Right lobe of liver (tissue), 6 donors: ENCODE measurements around the gene LORICRIN. TPM values are rescaled to one million over a fixed set of nuclear protein-coding genes. Genes with fewer than 3 reads are reported as not detected.
"Not testable (repeated sequence)": the region's sequence is repeated elsewhere in the genome, so short reads cannot be mapped to it uniquely, and the experiment has no call there.

Experiments used
- ATAC-seq, 4 donors: fragments of 200-7000 bp; cut with Tn5 transposase; one replicate each; pipeline ENCODE4 v1.9.1; 2020; ENCODE audit warnings: mild to moderate bottlenecking in 4 of 4, moderate library complexity in 4 of 4
- DNase-seq, 3 donors: peaks; one replicate each; pipeline ENCODE4 v3.0.0-alpha.2; 2020
- H3K27ac ChIP-seq, 3 donors: fragments of 200-600 bp; one replicate each; pipeline ENCODE4 v1.8.0; 2022
- H3K27me3 ChIP-seq, 2 donors: fragments of 200-600 bp; one replicate each; pipeline ENCODE4 v1.8.0; 2022
- H3K36me3 ChIP-seq, 4 donors: fragments of 200-600 bp; sonication (generic) in 1 of 4; one replicate each; pipeline versions ENCODE4 v1.5.1 to v1.8.0; 2017 to 2022; ENCODE audit warnings: control low read depth in 1 of 4
- H3K4me1 ChIP-seq, 4 donors: fragments of 200-600 bp; sonication (generic) in 1 of 4; one replicate each; pipeline versions ENCODE4 v1.5.1 to v1.8.0; 2017 to 2022; ENCODE audit warnings: control low read depth in 1 of 4
- H3K4me3 ChIP-seq, 3 donors: fragments of 200-600 bp; one replicate each; pipeline ENCODE4 v1.8.0; 2022
- H3K9me3 ChIP-seq, 4 donors: fragments of 200-600 bp; sonication (generic) in 1 of 4; one replicate each; pipeline versions ENCODE4 v1.5.1 to v1.8.0; 2017 to 2022; ENCODE audit warnings: control low read depth in 1 of 4
- POLR2A ChIP-seq: fragments of 450-650 bp; IDR thresholded peaks from one replicate; pipeline ENCODE4 v1.6.1; 2017; ENCODE audit warnings: antibody characterized with exemption, mild to moderate bottlenecking
- WGBS: methylation state at CpG from one replicate; pipeline ENCODE4 v1.1.6; 2018; ENCODE audit warnings: low coverage, low lambda C conversion rate; ENCODE audit not compliant: insufficient coverage; ENCODE audit errors: missing lambda C conversion rate; 5-methylcytosine and 5-hydroxymethylcytosine counted together
- intact Hi-C, 2 donors: fragments of 100-400 bp; cut with DNase I; formaldehyde crosslinking; loops; one replicate each; pipeline versions ENCODE4 v1.11.2 to v1.14.1; 2022
- total RNA-seq, 6 experiments: library from RNA; depleted of rRNA in 2 of 6; stranded (reverse); fragments of >200 nt in 2 of 6; fragmentation: NEBNext Ultra II Directional in 3 of 6; extraction: Animal tissue kit (Norgen Biotek cat#: 25700) in 3 of 6; gene quantifications; one replicate each; pipeline versions ENCODE4 v1.1.0 to v1.2.4, GENCODE V29; 2016 to 2023
- TF ChIP-seq, protein P1 (sequence below), 4 donors: fragments of 200-600 bp in 3 of 4; fragments of 450-650 bp in 1 of 4; IDR thresholded peaks; one replicate each; pipeline versions ENCODE4 v1.5.1 to v1.8.0; 2016 to 2022; ENCODE audit warnings: antibody characterized with exemption in 4 of 4, mild to moderate bottlenecking in 2 of 4
- donor health status: DM: no; HTN: yes; CAD: no.
- donor health status: DM: no; HTN: no; CAD: no.
- donor health status: DM: no; HTN: no; CAD: no.
- donor health status: DM: no; HTN: yes; CAD: no.
- donor health status: DM: no; HTN: yes; CAD: no.

LORICRIN gene
- total RNA-seq, 6 experiments from 2014 or later = not detected

DNA sequence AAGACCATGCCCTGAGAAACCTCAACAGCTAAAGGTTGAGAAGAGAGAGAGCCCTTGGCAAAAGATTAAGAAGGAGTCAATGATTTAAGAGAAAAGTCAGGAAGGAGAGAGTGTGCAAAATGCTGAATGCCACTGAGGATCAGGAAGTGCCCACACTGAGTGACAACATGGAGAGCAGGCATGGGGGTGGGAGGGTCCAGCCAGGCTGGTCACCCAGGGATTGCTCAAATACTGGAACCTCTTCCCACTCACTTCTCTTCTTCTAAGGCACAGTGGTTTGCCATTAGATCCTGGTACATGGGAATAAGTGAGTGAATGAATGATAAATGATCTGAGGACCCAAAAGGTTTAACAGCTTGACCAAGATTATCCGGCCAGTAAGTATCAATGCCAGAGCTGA lies 31.0 kb upstream of the LORICRIN start:
- Histone ChIP-seq H3K9me3 (no peaks in the 10 kb centered on the region), H3K4me1 (no peaks in the 10 kb centered on the region), H3K27me3 (no peaks in the 10 kb centered on the region), H3K27ac (no peak overlapping the region), H3K4me3 (no peak overlapping the region), H3K36me3 (no peaks in the 10 kb centered on the region)
- TF ChIP-seq, protein P1, sequence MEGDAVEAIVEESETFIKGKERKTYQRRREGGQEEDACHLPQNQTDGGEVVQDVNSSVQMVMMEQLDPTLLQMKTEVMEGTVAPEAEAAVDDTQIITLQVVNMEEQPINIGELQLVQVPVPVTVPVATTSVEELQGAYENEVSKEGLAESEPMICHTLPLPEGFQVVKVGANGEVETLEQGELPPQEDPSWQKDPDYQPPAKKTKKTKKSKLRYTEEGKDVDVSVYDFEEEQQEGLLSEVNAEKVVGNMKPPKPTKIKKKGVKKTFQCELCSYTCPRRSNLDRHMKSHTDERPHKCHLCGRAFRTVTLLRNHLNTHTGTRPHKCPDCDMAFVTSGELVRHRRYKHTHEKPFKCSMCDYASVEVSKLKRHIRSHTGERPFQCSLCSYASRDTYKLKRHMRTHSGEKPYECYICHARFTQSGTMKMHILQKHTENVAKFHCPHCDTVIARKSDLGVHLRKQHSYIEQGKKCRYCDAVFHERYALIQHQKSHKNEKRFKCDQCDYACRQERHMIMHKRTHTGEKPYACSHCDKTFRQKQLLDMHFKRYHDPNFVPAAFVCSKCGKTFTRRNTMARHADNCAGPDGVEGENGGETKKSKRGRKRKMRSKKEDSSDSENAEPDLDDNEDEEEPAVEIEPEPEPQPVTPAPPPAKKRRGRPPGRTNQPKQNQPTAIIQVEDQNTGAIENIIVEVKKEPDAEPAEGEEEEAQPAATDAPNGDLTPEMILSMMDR (IDR thresholded peaks at IDR 0.05) = no peak
- TF ChIP-seq POLR2A = no peak
- WGBS = 62% methylated on average over 1 of the region's 1 CpG
- intact Hi-C loops = no loop called here
- no peak for ATAC-seq
- no peak for DNase-seq

DNA sequence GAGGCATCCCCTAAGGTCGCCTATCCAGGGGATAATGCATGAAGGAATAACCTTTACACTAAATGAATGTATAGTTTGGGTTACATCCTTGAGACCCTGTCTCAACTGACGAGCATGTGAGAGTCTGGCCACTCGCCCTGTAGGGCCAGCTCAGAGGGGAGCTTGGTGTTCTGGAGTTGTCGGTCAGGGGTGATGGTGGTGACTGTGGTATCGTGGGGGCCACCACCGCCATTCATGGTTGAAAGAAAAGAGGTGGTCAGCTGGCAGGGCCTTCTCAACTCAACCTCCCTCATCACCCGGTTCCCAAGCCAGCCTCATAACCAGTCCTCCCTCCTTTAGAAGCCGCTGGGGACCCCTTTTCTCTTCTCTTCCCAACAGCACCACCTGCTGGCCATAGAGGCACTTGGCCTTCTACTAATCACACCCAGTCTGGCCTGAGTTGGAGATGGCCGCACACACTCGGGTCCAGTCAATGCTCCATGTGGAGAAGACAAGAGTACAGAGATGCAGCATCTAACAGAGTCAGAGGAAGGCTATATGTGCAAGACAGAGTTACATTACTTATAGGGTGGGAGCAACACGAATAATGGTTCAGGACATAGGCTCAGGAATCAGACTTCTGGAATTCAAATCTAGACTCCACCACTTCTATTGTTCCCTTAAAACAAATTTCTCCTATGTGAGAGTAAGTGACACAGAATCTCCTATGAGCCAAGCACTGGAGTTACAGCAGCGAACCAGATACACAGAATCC lies 30.2 kb upstream of the LORICRIN start:
- H3K27me3 ChIP-seq, intact Hi-C loops, H3K4me3 ChIP-seq, H3K27ac ChIP-seq, DNase-seq, H3K36me3 ChIP-seq, H3K4me1 ChIP-seq, H3K9me3 ChIP-seq: not testable (repeated sequence)
- peak; percentile 62 to 84 (median 69) for ATAC-seq
- TF ChIP-seq, protein P1 (IDR thresholded peaks at IDR 0.05) = peak in 3 of 4 donors; percentile 33 to 47 (median 38)
- WGBS = 32% methylated on average over 10 of the region's 12 CpGs

DNA sequence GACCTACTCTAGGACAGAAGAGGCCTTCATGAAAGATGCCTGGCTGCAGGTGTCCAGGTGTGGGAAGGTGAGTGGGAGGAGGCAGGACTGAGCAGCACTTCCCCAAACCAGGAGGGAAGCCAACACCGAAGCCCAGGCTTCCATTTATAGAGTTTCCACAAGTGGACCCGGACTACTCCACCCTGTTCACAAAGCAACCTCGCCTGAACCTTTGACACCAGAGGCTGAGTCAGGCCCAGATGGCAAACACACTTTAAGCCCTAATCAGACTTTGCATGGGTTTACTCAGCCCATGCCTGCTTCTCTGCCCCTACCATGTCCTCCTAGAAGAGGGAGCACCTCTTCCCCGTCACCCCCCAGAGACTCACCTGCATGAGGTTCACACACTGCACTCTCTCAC lies 28.1 kb upstream of the LORICRIN start:
- TF ChIP-seq, protein P1 (IDR thresholded peaks at IDR 0.05) = no peak
- no peak for TF ChIP-seq POLR2A

DNA sequence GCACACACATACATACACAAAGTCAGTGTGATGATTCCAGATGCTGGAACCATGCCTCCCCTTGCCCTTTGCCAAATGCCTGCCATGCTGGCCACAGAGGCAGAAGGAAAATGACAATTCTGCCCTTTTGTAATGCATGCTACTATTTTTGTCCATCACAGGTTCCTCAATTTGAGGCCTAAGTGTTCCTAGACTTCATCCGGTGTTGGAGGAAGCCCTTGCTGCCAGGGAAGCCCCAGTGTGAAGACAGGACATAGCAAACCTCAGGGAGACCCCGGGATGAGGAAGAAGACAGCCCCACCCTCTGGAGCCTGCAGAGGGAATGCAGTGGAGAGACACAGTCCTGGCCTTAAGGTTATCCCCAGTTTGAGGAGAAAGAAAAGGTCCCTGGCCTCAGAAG lies 27.7 kb upstream of the LORICRIN start:
- ATAC-seq (peak in 3 of 4 donors; percentile 16 to 55 (median 20)), DNase-seq (no peak)
- Histone ChIP-seq H3K36me3 (no peaks in the 10 kb centered on the region), H3K9me3 (no peaks in the 10 kb centered on the region), H3K27ac (no peak overlapping the region), H3K27me3 (no peaks in the 10 kb centered on the region), H3K4me1 (no peaks in the 10 kb centered on the region), H3K4me3 (no peak overlapping the region)
- TF ChIP-seq, protein P1 (IDR thresholded peaks at IDR 0.05) = no peak
- TF ChIP-seq POLR2A = no peak
- intact Hi-C loops = no loop called here
- 25% methylated on average over 2 of the region's 2 CpGs for WGBS

More for the DNA sequence above, 28.1 kb upstream of the LORICRIN start:
- H3K36me3 ChIP-seq = no peaks in the 10 kb centered on the region
- DNase-seq (no peak), ATAC-seq (peak in 2 of 4 donors; percentile 21 to 32)
- 17% methylated on average over 1 of the region's 4 CpGs for WGBS
- no peaks in the 10 kb centered on the region for H3K4me1 ChIP-seq
- no peaks in the 10 kb centered on the region for H3K27me3 ChIP-seq
- no peak overlapping the region for H3K27ac ChIP-seq
- intact Hi-C loops = no loop called here
- no peak overlapping the region for H3K4me3 ChIP-seq
- no peaks in the 10 kb centered on the region for H3K9me3 ChIP-seq
